Caco-2 (cell line): ENCODE measurements around the gene PYGO2. TPM values are rescaled to one million over a fixed set of nuclear protein-coding genes. Genes with fewer than 3 reads are reported as not detected.
A peak's percentile ranks its signal among the peaks of the same experiment; 100 is the strongest.

ENCODE experiments used
- BruUV-seq: library from RNA; stranded (reverse); fragments of 400-500 nt; replicated peaks from 2 replicates; lab custom pipeline; 2021; lab: Mats Ljungman, UMichigan
- CTCF ChIA-PET: fragments of 300-600 bp; sonication (Branson Sonifier 250); formaldehyde crosslinking; loops from one replicate; lab custom pipeline; 2022; ENCODE audit warnings: antibody characterized with exemption; lab: Charles Lee
- POLR2A ChIA-PET: fragments of 300-600 bp; sonication (Branson Sonifier 250); formaldehyde crosslinking; loops from one replicate; lab custom pipeline; 2022; ENCODE audit warnings: antibody characterized with exemption; lab: Charles Lee
- DNase-seq, 2 experiments: peaks; one replicate each; pipeline versions ENCODE4 v3.0.0 to v3.0.0-alpha.2; 2020 to 2022
- H3K27me3 ChIP-seq: replicated peaks from 2 replicates; pipeline ENCODE4 v1.6.0; 2011; ENCODE audit warnings: low read length; ENCODE audit not compliant: control insufficient read depth, insufficient read depth
- H3K36me3 ChIP-seq: 2 replicates; pipeline ENCODE4 v1.5.1; 2011; ENCODE audit warnings: low read length; ENCODE audit not compliant: control insufficient read depth, insufficient read depth
- H3K4me1 ChIP-seq: fragments of 250-450 bp; sonication (Bioruptor Pico); 2 replicates; pipeline ENCODE4 v1.5.1; 2020; ENCODE audit warnings: mild to moderate bottlenecking
- H3K4me3 ChIP-seq: 2 replicates; pipeline ENCODE4 v1.5.1; 2011; ENCODE audit warnings: low read depth, mild to moderate bottlenecking, control low read depth, low read length
- H3K9me3 ChIP-seq: fragments of 250-450 bp; sonication (Bioruptor Pico); 2 replicates; pipeline ENCODE4 v1.5.1; 2020; ENCODE audit warnings: mild to moderate bottlenecking, moderate library complexity
- H3K27ac Mint-ChIP-seq: one replicate; pipeline ENCODE4 v1.8.0; 2022; ENCODE audit warnings: mixed read lengths; ENCODE audit not compliant: unreplicated experiment
- H3K27me3 Mint-ChIP-seq: one replicate; pipeline ENCODE4 v1.8.0; 2022; ENCODE audit warnings: mixed read lengths; ENCODE audit not compliant: insufficient read depth, unreplicated experiment
- H3K36me3 Mint-ChIP-seq: one replicate; pipeline ENCODE4 v1.8.0; 2022; ENCODE audit warnings: mild to moderate bottlenecking, mixed read lengths; ENCODE audit not compliant: insufficient read depth, unreplicated experiment
- H3K4me1 Mint-ChIP-seq: one replicate; pipeline ENCODE4 v1.8.0; 2022; ENCODE audit warnings: low read depth, mixed read lengths; ENCODE audit not compliant: unreplicated experiment
- H3K4me3 Mint-ChIP-seq: one replicate; pipeline ENCODE4 v1.8.0; 2022; ENCODE audit warnings: mild to moderate bottlenecking, moderate library complexity, mixed read lengths; ENCODE audit not compliant: unreplicated experiment
- H3K9me3 Mint-ChIP-seq: one replicate; pipeline ENCODE4 v1.8.0; 2022; ENCODE audit warnings: mixed read lengths; ENCODE audit not compliant: unreplicated experiment
- CTCF ChIP-seq, 2 experiments: fragments of 200-600 bp in 1 of 2; IDR thresholded peaks; 1 replicate in 1 of 2; 2 replicates in 1 of 2; pipeline versions ENCODE4 v1.5.1 to v1.8.0; 2011 to 2022; ENCODE audit warnings: antibody characterized with exemption in 1 of 2, control low read depth in 1 of 2, inconsistent platforms in 1 of 2, low read depth in 1 of 2, low read length in 1 of 2, mild to moderate bottlenecking in 1 of 2, moderate library complexity in 1 of 2; ENCODE audit not compliant: insufficient read depth in 1 of 2, severe bottlenecking in 1 of 2, unreplicated experiment in 1 of 2
- intact Hi-C: fragments of 100-400 bp; cut with micrococcal nuclease; formaldehyde crosslinking; loops from one replicate; pipeline ENCODE4 v1.10.0; 2022; ENCODE audit not compliant: unreplicated experiment
- total RNA-seq: library from RNA; stranded (reverse); gene quantifications from 2 replicates; pipeline ENCODE4 v1.2.3, GENCODE V29; 2022

Gene PYGO2
- total RNA-seq, 1 experiment from 2014 or later: 34.9 TPM

GRCh38 chr1:154983776-154984466 is 22.3 kb upstream of the PYGO2 start:
- Mint-ChIP-seq H3K27ac (no peak overlapping the region), H3K27me3 (no peaks in the 10 kb centered on the region), H3K4me3 (no peak overlapping the region), H3K36me3 (peaks cover 65% of the 10 kb centered on the region), H3K9me3 (no peaks in the 10 kb centered on the region), H3K4me1 (no peaks in the 10 kb centered on the region)
- DNase-seq: no peak
- no peaks in the 10 kb centered on the region for H3K9me3 ChIP-seq
- no peak for TF ChIP-seq CTCF (IDR thresholded peaks at IDR 0.05; ENCODE audit: insufficient read depth in 1 of 2, low read depth in 1 of 2, low read length in 1 of 2, severe bottlenecking in 1 of 2, unreplicated experiment in 1 of 2)
- peaks cover 6% of the 10 kb centered on the region for H3K36me3 ChIP-seq
- H3K27me3 ChIP-seq: no peaks in the 10 kb centered on the region
- no TSS peak for BruUV-seq
- POLR2A ChIA-PET: interaction anchor here (0.7 to 2.8 kb wide), 13 partner anchors 9 to 28 kb away, joined by 3 to 24 read pairs (median 4); partner anchors contain the start of genes CKS1B, LENEP, PBXIP1 and PYGO2
- peak overlapping the region; percentile 82 for H3K4me3 ChIP-seq
- H3K4me1 ChIP-seq: no peaks in the 10 kb centered on the region; the same call in 1 of the 2 replicates
- CTCF ChIA-PET: interaction anchor here (0.6 to 2.9 kb wide), 9 partner anchors 10 to 101 kb away, joined by 3 to 26 read pairs (median 4); partner anchors contain the start of genes ADAM15, LENEP and PYGO2
- intact Hi-C loops: loop anchor here (1.0 kb wide), 2 partner anchors 10 to 16 kb away; partner anchors contain the start of gene CKS1B

GRCh38 chr1:154982897-154983648 is 21.5 kb upstream of the PYGO2 start, which contains the start of gene FLAD1:
Gene FLAD1 (plus strand): TSS chr1:154983344. CDS start chr1:154983695, 351 bp downstream.
- Mint-ChIP-seq H3K9me3 (no peaks in the 10 kb centered on the region), H3K4me1 (no peaks in the 10 kb centered on the region), H3K4me3 (no peak within 1 kb of the TSS), H3K27me3 (no peaks in the 10 kb centered on the region), H3K36me3 (peaks cover 61% of the 10 kb centered on the region), H3K27ac (no peak within 1 kb of the TSS)
- Histone ChIP-seq H3K4me3 (peak within 1 kb of the TSS; percentile 82), H3K4me1 (no peaks in the 10 kb centered on the region; the same call in 1 of the 2 replicates), H3K9me3 (no peaks in the 10 kb centered on the region), H3K27me3 (no peaks in the 10 kb centered on the region), H3K36me3 (peaks cover 3% of the 10 kb centered on the region)
- DNase-seq: peak; percentile 98 to 100
- CTCF ChIA-PET: interaction anchor here (0.6 to 2.9 kb wide), 10 partner anchors 11 to 115 kb away, joined by 3 to 26 read pairs (median 4); partner anchors contain the start of genes ADAM15, LENEP and PYGO2
- POLR2A ChIA-PET: interaction anchor here (0.7 to 2.8 kb wide), 11 partner anchors 8 to 27 kb away, joined by 3 to 24 read pairs (median 5); partner anchors contain the start of genes CKS1B, LENEP, PBXIP1 and SHC1
- TSS peak; percentile 81 for BruUV-seq
- intact Hi-C loops: loop anchor here (1.0 kb wide), 2 partner anchors 9 to 17 kb away; partner anchors contain the start of gene CKS1B
- TF ChIP-seq CTCF (IDR thresholded peaks at IDR 0.05; ENCODE audit: insufficient read depth in 1 of 2, low read depth in 1 of 2, low read length in 1 of 2, severe bottlenecking in 1 of 2, unreplicated experiment in 1 of 2): no peak

- BruUV-seq: TSS peak; percentile 99
- intact Hi-C loops: no loop called here
- no peak overlapping the region for H3K4me3 Mint-ChIP-seq
- Histone ChIP-seq H3K4me1 (no peaks in the 10 kb centered on the region; the same call in 1 of the 2 replicates), H3K36me3 (peaks cover 1% of the 10 kb centered on the region; the same call in 1 of the 2 replicates), H3K4me3 (peak overlapping the region; percentile 40), H3K9me3 (no peaks in the 10 kb centered on the region), H3K27me3 (no peaks in the 10 kb centered on the region)
- H3K9me3 Mint-ChIP-seq: no peaks in the 10 kb centered on the region
- POLR2A ChIA-PET: interaction anchor here (1.6 to 2.8 kb wide), 2 partner anchors 9 to 12 kb away, joined by 7 to 24 read pairs; no protein-coding TSS in a partner anchor
- no peaks in the 10 kb centered on the region for H3K4me1 Mint-ChIP-seq
- no peak for DNase-seq
- H3K27me3 Mint-ChIP-seq: no peaks in the 10 kb centered on the region
- H3K36me3 Mint-ChIP-seq: peaks cover 61% of the 10 kb centered on the region
- TF ChIP-seq CTCF (IDR thresholded peaks at IDR 0.05; ENCODE audit: insufficient read depth in 1 of 2, low read depth in 1 of 2, low read length in 1 of 2, severe bottlenecking in 1 of 2, unreplicated experiment in 1 of 2): no peak
- no peak overlapping the region for H3K27ac Mint-ChIP-seq
- CTCF ChIA-PET: interaction anchor here (0.6 to 1.8 kb wide), 3 partner anchors 11 to 114 kb away, joined by 3 to 6 read pairs (median 4); partner anchors contain the start of genes LENEP and PYGO2
Measured at GRCh38 chr1:154982341-154982740, 20.8 kb upstream of the PYGO2 start.
